Subcutaneous abdominal adipose tissue (tissue), 5 donors: ENCODE data around the gene SKP1.

Experiments
- H3K27ac ChIP-seq: one replicate; pipeline ENCODE4 v1.7.0; 2013; ENCODE audit warnings: low read depth, mild to moderate bottlenecking, inconsistent platforms, low read length, moderate library complexity
- H3K27me3 ChIP-seq, 5 donors: one replicate each; pipeline ENCODE4 v1.7.0; 2013; ENCODE audit warnings: low read length in 5 of 5, inconsistent platforms in 1 of 5; ENCODE audit not compliant: control insufficient read depth in 5 of 5, insufficient read depth in 4 of 5
- H3K36me3 ChIP-seq, 5 donors: one replicate each; pipeline ENCODE4 v1.7.0; 2013; ENCODE audit warnings: low read length in 5 of 5; ENCODE audit not compliant: control insufficient read depth in 5 of 5, insufficient read depth in 5 of 5
- H3K4me1 ChIP-seq, 5 donors: one replicate each; pipeline ENCODE4 v1.7.0; 2013; ENCODE audit warnings: low read length in 5 of 5, mild to moderate bottlenecking in 3 of 5, moderate library complexity in 1 of 5; ENCODE audit not compliant: control insufficient read depth in 5 of 5, insufficient read depth in 5 of 5
- H3K4me3 ChIP-seq, 5 donors: one replicate each; pipeline ENCODE4 v1.7.0; 2013; ENCODE audit warnings: low read length in 5 of 5, low read depth in 1 of 5
- H3K9ac ChIP-seq, 5 donors: one replicate each; pipeline ENCODE4 v1.7.0; 2013; ENCODE audit warnings: low read length in 5 of 5, mild to moderate bottlenecking in 4 of 5, moderate library complexity in 3 of 5
- H3K9me3 ChIP-seq, 5 donors: one replicate each; pipeline ENCODE4 v1.7.0; 2013; ENCODE audit warnings: low read length in 5 of 5; ENCODE audit not compliant: control insufficient read depth in 5 of 5
- donor health status: healthy.
- donor health status: healthy.
- donor health status: healthy.
- donor health status: healthy.
- donor health status: healthy.

SKP1 gene

GRCh38 chr5:134103397-134103796 is 73.4 kb downstream of the SKP1 start:
- H3K4me3 ChIP-seq = no peak overlapping the region
- no peaks in the 10 kb centered on the region for H3K36me3 ChIP-seq
- H3K27me3 ChIP-seq = no peaks in the 10 kb centered on the region
- no peak overlapping the region for H3K9ac ChIP-seq
- no peaks in the 10 kb centered on the region for H3K9me3 ChIP-seq
- peaks cover 3 to 25% (median 21%) of the 10 kb centered on the region in 5 donors for H3K4me1 ChIP-seq
- no peak overlapping the region for H3K27ac ChIP-seq

- Histone ChIP-seq H3K9ac (no peak overlapping the region), H3K4me1 (peaks cover 3 to 28% (median 21%) of the 10 kb centered on the region in 5 donors), H3K27me3 (no peaks in the 10 kb centered on the region), H3K4me3 (no peak overlapping the region), H3K27ac (no peak overlapping the region), H3K9me3 (no peaks in the 10 kb centered on the region), H3K36me3 (no peaks in the 10 kb centered on the region)
These were observed 74.9 kb downstream of the SKP1 start for GRCh38 chr5:134101686-134102439.

GRCh38 chr5:134100283-134101091 is 76.3 kb downstream of the SKP1 start:
- Histone ChIP-seq H3K9me3 (no peaks in the 10 kb centered on the region), H3K4me1 (peaks cover 8 to 37% (median 29%) of the 10 kb centered on the region in 5 donors), H3K27me3 (no peaks in the 10 kb centered on the region), H3K9ac (no peak overlapping the region), H3K4me3 (no peak overlapping the region), H3K36me3 (no peaks in the 10 kb centered on the region), H3K27ac (no peak overlapping the region)

GRCh38 chr5:134099939-134100282 is 76.8 kb downstream of the SKP1 start:
- Histone ChIP-seq H3K27ac (no peak overlapping the region), H3K27me3 (no peaks in the 10 kb centered on the region), H3K4me1 (peaks cover 8 to 41% (median 33%) of the 10 kb centered on the region in 5 donors), H3K4me3 (no peak overlapping the region), H3K36me3 (no peaks in the 10 kb centered on the region), H3K9me3 (no peaks in the 10 kb centered on the region), H3K9ac (no peak overlapping the region)

GRCh38 chr5:134099288-134099872 is 77.4 kb downstream of the SKP1 start:
- Histone ChIP-seq H3K4me3 (no peak overlapping the region), H3K9ac (no peak overlapping the region), H3K9me3 (no peaks in the 10 kb centered on the region), H3K27ac (no peak overlapping the region), H3K36me3 (no peaks in the 10 kb centered on the region), H3K4me1 (peaks cover 11 to 46% (median 35%) of the 10 kb centered on the region in 5 donors), H3K27me3 (no peaks in the 10 kb centered on the region)
